ENCODE results near the gene CEP350.

DNA sequence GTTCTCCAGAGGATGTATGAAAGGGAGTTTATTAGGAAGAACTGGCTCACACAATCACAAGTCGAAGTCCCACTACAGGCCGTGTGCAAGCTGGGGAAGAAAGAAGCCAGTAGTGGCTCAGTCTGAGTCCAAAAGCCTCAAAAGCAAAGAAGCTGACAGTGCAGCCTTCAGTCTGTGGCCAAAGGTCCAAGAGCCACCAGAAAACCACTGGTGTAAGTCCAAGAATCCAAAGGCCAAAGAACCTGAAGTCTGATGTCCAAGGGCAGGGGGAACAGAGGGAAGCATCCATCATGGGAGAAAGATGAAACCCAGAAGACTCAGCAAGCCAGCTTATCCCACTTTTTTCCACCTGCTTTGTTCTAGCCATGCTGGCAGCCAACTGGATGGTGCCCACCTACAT is 21.4 kb upstream of the CEP350 start:
- no peak for TF ChIP-seq EZH2 (IDR thresholded peaks at IDR 0.05; ENCODE audit: borderline replicate concordance, low read depth, low read length, poor library complexity, severe bottlenecking)
- TF ChIP-seq, protein P1, sequence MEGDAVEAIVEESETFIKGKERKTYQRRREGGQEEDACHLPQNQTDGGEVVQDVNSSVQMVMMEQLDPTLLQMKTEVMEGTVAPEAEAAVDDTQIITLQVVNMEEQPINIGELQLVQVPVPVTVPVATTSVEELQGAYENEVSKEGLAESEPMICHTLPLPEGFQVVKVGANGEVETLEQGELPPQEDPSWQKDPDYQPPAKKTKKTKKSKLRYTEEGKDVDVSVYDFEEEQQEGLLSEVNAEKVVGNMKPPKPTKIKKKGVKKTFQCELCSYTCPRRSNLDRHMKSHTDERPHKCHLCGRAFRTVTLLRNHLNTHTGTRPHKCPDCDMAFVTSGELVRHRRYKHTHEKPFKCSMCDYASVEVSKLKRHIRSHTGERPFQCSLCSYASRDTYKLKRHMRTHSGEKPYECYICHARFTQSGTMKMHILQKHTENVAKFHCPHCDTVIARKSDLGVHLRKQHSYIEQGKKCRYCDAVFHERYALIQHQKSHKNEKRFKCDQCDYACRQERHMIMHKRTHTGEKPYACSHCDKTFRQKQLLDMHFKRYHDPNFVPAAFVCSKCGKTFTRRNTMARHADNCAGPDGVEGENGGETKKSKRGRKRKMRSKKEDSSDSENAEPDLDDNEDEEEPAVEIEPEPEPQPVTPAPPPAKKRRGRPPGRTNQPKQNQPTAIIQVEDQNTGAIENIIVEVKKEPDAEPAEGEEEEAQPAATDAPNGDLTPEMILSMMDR (conservative IDR thresholded peaks at IDR 0.05; ENCODE audit: low read depth, low read length): no peak
